Right kidney (tissue), 9 donors: ENCODE data around the gene LUM.
A peak's percentile ranks its signal among the peaks of the same experiment; 100 is the strongest.

ENCODE experiments used
- DNase-seq: peaks from one replicate; pipeline ENCODE4 v3.0.0-alpha.2; 2016
- long read RNA-seq, 8 donors: transcript quantifications; one replicate each; lab custom pipeline, GENCODE V29; 2026

Gene LUM, protein sequence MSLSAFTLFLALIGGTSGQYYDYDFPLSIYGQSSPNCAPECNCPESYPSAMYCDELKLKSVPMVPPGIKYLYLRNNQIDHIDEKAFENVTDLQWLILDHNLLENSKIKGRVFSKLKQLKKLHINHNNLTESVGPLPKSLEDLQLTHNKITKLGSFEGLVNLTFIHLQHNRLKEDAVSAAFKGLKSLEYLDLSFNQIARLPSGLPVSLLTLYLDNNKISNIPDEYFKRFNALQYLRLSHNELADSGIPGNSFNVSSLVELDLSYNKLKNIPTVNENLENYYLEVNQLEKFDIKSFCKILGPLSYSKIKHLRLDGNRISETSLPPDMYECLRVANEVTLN
- long read RNA-seq, donor 1, transcript LUM-201 (3 exons, 3,008 nt), result major isoform, 35 of 56 reads
- long read RNA-seq, donor 1, partial matches to known transcripts, result 21 of 56 reads
- long read RNA-seq, donor 1, other reads (novel, unspliced or antisense), result 0 of 56 reads
- long read RNA-seq, donor 2, transcript LUM-201 (3 exons, 3,008 nt), result major isoform, 25 of 30 reads
- long read RNA-seq, donor 2, partial matches to known transcripts, result 5 of 30 reads
- long read RNA-seq, donor 2, other reads (novel, unspliced or antisense), result 0 of 30 reads
- long read RNA-seq, donor 3, transcript LUM-201 (3 exons, 3,008 nt), result major isoform, 15 of 15 reads
- long read RNA-seq, donor 3, partial matches to known transcripts, result 0 of 15 reads
- long read RNA-seq, donor 3, other reads (novel, unspliced or antisense), result 0 of 15 reads
- long read RNA-seq, donor 4, transcript LUM-201 (3 exons, 3,008 nt), result major isoform, 17 of 28 reads
- long read RNA-seq, donor 4, partial matches to known transcripts, result 11 of 28 reads
- long read RNA-seq, donor 4, other reads (novel, unspliced or antisense), result 0 of 28 reads
- long read RNA-seq, donor 5, partial matches to known transcripts, result 0 of 3 reads
- long read RNA-seq, donor 5, other reads (novel, unspliced or antisense), result 0 of 3 reads
- long read RNA-seq, donor 6, transcript LUM-201 (3 exons, 3,008 nt), result major isoform, 13 of 13 reads
- long read RNA-seq, donor 6, partial matches to known transcripts, result 0 of 13 reads
- long read RNA-seq, donor 6, other reads (novel, unspliced or antisense), result 0 of 13 reads
- long read RNA-seq, donor 7, transcript LUM-201 (3 exons, 3,008 nt), result major isoform, 19 of 19 reads
- long read RNA-seq, donor 7, partial matches to known transcripts, result 0 of 19 reads
- long read RNA-seq, donor 7, other reads (novel, unspliced or antisense), result 0 of 19 reads
- long read RNA-seq, donor 8, transcript LUM-201 (3 exons, 3,008 nt), result major isoform, 11 of 11 reads
- long read RNA-seq, donor 8, partial matches to known transcripts, result 0 of 11 reads
- long read RNA-seq, donor 8, other reads (novel, unspliced or antisense), result 0 of 11 reads

DNA sequence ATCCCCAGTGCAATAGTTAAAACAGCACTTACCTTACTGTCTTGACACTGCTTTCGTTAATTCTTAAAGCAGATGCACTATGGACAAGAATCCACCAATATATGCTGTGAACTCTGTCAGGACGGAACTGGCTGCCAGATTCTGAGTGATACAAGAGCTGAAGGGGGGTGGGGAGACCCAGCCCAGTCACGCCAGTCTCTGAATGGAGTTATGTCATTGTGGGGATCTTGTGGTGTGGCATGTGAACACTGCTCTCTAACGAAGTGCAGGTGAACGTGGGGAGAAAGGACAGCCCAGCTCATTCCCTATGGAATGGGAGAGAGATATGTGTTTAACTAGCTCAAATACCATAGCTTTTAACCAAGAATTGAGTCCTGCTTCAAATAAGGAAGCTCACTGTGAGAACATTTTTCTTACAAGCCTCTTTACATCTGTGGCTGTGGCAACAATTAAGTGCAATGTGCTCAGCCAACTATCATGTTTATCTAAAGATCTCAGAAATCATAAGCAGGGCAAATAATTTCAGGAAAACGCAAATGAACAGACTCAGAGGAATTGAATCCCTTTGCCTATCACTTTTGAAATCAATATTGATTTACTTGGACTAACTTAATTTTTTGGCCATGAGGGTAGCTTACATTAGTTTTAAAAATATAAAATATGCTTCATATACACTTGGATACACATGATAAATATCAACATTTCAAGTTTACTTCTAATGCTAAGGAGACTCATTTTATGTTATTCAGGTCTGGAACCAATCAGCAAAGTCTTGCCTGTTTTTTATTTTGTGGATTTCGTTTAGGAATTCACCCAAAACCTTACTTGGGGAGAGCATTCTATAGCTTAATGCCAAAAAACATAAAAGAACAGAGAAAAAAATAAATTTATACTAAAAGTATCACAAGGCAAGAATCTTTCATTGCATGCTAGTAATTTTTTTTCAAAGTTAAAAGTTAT lies at the start of gene LUM:
LUM (minus strand) TSS at position 129 of the 960 bp plus-strand sequence. CDS start 2,515 bp downstream, outside the sequence.
- DNase-seq, result peak; percentile 5

DNA sequence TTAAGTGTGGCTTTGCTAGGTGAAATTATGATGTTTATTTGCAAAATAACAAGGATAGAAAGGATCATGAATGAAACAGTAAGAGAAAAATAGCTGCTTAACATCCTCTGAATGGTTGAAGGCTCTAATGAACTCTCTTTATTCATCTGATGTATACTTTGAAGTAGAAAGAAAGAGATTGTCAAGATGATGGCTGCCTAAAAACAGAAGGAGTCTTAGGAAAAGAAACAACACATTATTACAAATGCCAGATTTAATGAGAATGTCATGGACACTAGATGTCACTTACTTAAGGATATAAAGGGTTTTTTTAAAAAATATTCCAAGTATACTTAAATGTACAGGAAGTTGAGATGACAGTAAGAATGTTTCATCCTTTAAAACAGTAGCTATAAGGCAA lies 49.7 kb upstream of the LUM start:
- DNase-seq, result no peak

DNA sequence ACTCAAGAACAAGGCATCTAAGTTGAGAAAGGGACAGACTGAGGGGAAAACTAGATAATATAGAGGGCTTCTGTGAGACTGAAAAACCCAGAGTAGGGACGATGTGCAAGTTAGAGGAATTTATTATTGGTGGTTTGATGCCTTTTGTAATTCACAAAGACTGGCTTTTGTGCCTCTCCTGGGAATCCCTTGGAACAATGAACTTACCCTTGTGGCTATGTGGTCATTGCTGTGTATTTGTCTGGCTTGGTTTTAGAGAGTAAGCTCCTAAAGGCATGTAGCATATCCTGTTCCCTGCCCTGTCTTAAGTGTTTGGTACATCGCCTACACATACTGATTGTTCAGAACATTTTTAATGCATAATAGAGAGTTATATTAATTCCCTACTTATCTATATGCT lies 44.7 kb upstream of the LUM start:
- no peak for DNase-seq

DNA sequence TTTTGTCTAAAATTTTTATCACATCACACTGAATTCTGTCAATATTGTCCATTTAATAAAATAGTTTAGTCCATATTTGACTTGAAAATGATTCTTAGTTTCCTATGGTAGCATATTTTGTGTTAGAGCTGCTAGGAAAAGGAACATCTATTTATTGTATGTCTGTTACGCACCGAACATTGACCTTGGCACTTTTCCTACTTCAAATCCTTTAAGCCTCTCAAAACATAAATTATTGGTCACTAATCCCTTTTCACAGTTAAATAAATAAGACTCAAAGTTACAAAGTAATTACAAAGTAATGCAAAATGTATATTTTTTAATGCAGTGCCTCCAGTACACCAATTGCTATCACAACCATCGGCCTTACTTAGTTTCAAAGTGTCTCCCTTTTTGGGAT lies 42.8 kb upstream of the LUM start:
- no peak for DNase-seq

DNA sequence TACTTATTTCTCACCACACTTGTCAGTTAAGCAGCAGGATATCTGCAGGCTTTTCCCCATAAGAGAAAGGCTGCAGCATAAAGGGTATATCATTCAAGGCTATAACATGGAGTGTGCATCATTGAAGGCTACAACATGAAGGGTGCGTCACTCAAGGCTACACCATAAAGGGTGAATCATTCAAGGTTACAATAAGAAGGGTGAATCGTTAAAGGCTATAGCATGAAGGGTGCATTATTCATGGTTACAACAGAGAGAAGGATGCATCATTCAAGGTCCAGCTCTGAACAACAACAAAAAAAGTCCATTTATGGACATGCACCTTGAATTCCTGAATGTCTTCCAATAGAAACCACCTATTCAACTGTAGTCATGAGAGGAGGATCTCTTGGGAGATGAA lies 32.8 kb upstream of the LUM start:
- DNase-seq, result no peak

DNA sequence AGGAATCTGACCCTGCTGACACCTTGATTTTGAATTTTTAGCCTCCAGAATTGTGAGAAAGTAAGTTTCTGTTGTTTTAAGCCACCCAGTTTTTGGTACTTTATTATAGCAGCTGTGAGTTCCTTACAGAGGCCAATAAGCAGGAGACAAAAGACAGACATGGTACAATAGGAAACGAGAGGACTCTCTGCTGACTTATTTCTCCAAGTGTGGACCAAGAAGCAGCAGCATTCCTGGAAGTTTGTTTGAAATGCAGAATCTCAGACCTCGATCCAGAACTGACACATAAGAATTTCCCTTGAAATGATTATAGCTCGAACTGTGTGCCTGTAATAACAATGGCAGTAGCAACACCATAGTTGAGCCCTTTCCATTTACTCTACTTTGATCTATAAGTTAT lies 31.9 kb upstream of the LUM start:
- DNase-seq, result no peak

DNA sequence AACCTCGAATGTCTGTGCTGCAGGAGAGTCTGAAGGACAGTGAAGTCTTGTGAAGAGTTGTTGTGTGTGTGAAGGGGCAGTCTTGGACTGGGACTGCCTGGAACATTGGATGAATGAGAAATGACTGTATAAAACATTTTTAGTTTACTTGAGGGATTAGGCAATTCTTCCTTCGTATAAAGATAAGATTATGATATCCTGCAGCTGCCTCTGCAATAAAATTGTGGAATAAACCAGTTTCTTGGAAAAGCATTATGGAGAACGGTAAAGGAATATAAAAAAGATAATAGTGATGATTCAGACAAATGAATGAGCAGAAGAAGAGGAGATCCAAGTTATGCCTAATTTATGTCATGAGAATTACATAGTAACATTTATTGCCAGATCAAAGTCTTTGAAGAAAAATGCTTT lies 30.9 kb upstream of the LUM start:
- no peak for DNase-seq

DNA sequence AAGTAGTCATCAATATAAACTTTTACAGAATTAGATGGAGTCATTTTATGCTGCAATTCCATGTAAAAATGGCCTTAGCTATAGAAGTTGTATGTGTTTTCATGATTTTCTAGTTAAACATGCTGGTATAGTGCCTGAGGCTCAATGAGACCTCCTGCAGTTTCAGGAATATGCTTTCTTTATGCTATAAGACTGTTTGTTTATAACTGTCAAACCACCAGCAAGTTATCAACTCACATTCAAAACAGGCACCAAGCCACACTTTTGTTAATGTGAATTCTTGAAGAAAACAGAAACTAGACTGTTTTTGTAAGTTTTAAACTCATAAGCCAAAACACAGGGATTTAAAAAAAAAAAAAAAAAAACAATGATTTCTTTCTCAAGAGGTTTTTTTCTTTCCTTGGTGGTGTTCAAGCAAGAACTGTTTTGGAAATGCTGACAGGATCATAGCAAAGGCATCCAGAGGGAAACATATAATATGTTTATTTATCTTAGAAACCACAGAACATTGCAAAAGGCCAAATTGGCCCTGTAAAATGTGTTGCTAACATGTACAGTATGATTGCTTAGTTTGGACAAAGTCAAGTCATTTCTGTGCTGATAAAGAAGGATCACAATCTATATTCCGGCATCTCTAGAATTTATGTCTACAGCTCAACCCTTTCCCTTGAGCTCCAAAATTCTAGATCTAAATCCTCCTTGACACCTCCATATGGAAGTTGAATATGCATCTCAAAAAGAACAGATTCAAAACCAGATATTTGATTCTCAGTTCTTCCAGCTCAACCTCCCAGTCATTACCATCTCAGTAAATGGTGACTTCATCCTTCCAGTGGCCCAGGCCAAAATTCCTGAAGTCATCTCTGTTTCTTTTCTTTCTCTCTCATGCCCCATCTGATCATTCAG lies 29.0 kb upstream of the LUM start:
- no peak for DNase-seq

DNA sequence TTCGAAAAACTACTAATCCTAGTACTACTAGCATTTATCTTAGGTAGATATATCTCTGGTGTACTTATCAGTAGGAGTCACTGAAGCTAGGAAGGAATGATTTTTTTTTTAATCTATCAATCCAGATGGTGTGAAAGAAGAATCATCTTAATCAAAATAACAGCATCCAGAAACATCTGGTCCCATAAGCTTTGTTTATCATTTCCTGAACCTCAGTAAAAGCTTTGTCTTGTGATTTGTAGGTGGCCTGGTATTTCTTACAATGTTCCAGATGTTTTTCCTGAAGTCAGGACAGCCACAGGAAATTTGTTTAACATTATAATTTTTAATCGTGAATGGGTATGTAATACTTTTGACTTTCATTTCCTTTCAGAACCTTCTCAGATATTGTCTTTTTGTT lies 28.0 kb upstream of the LUM start:
- no peak for DNase-seq

DNA sequence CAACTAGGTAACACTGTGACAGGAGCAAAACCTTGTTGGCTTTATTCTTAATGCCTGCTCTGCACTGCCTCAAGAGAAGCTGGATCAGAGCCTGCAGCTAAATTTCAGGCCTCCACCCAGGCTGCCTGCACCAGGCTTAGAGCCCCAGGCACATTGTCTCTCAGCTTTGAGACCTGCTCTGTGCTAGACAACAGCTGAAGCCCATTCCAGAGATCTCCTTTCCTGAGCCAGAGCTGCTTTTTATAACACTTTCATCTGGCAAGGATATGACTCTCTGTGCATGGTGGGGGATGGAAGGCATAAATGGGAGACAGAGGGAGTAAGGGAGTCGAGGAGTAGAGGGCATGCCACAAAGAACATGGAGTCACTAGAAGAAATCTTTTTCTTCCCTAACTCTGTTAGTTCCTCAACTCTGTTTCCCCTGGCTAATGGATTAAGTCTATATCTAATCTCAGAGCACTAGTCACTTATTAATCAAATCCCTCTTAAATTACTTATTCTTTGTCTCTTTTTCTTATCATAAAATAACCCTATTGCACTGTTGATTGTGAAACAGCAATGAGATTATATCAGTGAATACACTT lies 27.1 kb upstream of the LUM start:
- DNase-seq, result no peak

DNA sequence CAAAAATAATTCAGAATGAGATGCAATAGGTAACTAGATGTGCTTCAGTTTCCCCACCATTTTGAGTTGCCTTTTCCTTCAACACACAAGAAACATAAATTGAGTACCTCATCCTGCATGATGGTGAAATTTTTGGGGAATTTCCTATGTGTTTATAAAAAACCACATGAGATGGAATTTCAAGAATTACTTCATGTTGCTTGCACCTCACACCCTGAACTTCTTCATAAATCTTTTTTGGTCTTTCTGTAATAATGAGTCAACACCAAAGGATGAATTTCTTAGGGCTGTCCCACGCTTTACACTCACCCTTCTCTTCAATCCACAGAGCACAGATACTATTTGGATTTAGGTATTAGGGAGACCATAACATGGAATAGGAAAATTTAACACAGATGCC lies 22.6 kb upstream of the LUM start:
- DNase-seq, result no peak

DNA sequence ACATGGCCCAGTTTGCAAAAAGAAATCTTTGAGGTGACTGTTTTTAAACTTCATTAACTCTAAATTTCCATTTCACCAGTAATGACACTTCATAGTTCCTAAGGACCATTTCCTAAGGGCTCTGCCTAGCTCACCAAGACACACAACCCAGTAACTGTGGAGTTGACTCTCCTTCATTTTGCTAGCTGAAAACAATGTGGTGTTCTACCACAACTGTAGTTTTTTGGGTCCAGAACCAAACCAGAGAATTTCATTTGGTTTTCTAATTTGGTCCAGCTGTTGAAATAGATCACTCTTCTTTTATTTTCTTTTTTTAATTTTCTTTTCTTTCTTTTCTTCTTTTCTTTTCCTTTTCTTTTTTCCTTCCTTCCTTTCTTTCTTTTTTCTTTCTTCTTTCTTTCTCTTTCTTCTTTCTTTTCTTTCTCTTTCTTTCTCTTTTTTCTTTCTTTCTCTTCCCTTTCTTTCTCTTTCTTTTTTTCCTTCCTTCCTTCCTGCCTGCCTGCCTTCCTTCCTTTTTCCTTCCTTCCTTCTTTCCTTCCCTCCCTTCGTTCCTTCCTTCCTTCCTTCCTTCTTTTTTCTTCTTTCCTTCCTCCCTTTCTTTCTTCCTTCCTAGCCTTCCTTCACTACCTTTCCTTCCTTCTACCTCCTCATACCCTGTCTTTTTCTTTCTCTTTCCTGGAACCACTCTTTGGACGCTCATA lies 18.5 kb upstream of the LUM start:
- DNase-seq, result no peak

DNA sequence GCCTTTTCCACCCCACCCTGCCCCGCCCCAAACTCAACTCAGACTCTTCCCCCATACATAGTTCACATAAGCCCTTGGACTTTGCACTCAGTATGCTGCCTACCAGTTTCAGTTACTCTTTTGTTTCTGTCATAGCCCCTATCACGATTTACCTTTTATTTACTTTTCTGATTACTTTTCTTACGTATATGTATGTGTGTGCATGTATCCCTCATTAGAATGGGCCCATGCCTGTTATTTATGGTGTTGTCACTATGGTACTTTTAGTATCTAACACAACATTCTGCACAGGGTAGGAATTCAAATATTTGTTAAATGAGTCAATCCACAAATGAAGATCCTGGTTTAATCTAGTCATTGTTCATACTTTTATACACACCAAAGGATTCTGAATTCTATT lies 16.5 kb upstream of the LUM start:
- no peak for DNase-seq

DNA sequence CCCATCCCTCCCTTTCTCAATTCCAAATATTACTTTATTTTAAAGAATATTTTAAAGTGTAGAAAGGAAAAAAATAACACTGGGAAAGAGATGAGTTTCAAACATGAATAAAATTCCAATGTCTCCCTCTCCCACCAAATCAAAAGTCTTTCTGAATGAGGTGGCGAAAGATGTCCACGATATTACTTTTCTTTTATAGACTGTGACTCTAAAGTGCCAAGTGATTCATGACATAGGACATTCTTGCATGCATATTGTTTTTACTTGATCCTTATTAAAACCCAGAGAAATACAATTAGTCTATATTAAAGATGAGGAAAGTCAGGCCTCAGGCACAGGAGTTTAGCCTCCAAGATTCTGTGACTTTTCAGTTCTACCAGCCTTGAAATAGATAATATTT lies 16.0 kb upstream of the LUM start:
- no peak for DNase-seq

DNA sequence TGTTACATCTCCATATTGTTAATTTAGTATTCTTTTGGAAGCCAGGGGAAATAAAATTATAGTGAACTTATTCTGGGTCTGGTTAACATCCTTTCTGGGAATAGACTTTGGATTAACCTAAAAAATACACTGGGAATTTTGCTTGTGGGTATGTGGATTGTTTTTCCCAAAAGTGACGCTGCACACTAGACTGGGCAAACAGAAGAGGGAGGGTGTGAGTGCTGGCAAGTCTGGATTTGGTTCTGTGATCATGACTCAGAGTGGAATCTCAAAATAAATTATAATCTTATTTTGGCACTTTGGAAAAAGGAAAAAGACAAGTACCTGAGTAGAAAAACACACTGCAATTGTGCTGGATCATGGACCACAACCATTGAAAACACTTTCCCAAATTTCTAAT lies 15.2 kb upstream of the LUM start:
- DNase-seq, result no peak

DNA sequence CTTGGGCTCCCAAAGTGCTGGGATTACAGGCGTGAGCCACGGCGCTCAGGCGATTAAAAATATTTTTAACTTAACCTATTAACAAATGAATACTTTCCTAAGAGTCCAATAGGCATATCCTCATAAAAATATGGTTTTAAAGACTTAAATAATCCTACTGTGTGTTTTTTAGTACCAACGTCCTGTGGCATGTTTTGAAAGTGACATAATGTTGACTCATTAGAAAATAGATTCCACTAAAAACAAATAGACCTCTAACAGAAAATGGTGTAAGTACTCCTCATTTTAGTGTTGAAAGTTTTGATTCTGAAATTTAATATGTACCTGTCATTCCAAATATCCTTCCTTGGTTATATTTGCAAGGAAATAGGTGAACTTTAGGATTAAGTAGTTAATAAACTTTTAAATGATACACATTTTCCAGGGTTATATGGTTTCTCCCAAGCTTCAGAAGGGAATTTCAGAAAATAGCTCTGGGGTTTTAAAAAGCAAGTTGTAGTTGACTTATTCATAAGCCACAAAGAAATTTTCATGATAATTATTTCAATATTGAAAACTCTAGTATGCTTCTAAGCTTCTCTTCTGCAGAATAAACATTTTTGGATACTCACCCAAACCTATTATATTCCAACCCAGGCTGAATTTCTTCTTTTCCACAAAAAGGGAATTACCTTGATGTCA lies 12.1 kb upstream of the LUM start:
- no peak for DNase-seq

DNA sequence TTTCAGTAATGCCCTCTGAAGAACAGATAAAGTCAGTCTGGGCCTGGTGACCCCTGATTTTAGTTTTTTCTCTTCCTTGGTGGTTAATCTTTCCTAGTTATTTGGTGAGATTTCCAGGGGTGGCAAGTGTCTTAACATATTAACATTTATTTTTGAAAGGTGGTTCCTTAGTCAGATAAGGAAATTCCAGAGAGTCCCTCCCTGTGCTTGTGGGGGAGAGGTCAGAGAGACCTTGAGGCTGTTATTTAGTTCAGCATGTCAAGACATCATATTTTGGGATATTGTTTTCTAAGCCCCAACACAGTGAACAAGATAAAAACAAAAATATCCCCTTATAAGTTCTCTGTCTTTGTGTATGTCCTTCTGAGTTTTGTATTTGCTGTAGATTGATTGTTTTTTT lies 9.5 kb upstream of the LUM start:
- DNase-seq, result no peak

DNA sequence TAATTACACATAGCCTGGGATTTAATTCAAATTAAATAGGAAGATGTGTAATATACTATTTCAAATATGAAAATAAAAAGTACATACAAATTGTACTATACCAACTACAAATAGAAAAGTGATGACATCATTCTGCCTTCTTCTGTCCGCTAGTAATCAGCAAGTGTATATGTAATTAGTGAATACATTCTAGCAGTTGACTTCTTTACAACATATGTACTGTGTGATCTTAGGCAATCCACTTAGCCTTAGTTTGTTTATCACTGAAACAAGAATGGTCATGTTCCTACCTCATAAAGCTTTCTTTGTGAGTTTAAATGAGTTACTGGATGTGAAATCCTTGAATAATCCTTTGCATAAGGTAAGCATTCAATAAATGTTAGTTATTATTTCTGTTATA lies 7.8 kb upstream of the LUM start:
- DNase-seq, result no peak

DNA sequence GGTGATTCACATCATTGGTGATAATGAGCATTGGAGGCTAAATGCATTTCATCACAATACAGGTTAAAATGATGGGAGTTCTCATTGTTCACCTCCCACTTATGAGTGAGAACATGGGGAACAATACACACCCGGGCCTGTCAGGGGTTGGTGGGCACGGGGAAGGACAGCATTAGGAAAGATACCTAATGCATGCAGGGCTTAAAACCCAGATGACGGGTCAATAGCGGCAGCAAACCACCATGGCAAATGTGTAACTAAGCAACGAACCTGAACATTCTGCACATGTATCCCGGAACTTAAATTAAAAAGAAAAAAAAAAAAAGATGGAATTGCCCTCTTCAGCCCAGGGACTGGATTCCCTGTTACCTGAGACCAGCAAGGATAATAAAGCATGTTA lies 2.3 kb upstream of the LUM start:
- no peak for DNase-seq
